ENCODE measurements around the gene ETNK2.

DNA sequence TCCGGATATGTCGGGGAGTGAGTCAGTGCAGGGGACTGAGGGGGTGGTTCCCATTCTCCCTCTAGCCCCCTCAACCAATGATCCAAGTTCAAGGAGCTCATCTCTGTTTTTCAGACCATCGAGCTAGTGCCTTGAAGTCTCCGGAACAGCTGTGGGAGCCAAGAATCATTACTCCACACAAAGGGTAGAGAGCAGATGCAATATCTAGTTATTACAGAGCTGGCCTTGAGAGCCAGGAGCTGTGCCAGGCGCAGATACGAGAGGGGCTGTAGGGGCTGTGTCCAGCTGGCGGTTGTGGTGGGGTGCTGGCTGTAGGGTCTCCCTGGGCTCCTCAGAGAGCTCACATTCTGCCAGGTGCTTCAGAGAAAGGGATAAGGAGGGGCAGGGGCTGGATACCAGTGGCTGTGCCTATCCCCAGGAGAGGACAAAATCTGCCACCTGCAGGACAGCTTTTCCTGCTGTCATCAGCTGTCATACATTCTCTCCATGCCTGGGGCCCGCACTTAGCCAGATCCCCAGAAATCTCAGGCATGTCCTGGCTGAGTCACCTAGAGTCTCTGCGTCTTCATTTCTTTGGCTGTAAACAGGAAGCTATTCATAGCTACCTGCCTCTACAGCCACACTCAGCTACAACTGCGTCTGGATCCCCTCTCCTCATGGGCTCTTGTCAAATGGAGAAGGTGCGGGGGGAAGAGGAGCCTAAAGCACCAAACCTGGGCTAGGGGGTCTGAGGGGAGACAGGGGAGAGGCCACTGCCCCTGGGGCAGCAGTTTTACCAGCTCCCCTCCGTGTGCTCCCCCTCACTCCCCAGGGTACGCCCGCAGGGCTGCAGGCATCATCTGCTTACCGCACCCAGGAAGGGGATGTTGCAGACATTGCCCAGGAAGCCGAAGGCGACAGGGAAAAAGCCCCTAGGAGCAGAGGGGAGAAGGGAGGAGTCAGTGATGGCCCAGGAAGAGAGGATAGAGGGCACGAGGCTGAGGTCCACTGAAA is 46.8 kb upstream of the ETNK2 start:
- TF ChIP-seq POLR2A (IDR thresholded peaks at IDR 0.05; ENCODE audit: low read length) (no peak), MYC (IDR thresholded peaks at IDR 0.05; ENCODE audit: borderline replicate concordance, low read length) (no peak), RAD21 (conservative IDR thresholded peaks at IDR 0.05 in 1 of 2, IDR thresholded peaks at IDR 0.05 in 1 of 2) (peak; percentile 16 to 34; a peak in 3 of 5 replicates), CBX2 (IDR thresholded peaks at IDR 0.05; ENCODE audit: borderline replicate concordance, low read depth) (no peak), POLR2AphosphoS2 (conservative IDR thresholded peaks at IDR 0.05; ENCODE audit: low read length) (no peak), EP300 (IDR thresholded peaks at IDR 0.05) (no peak), HDAC2 (IDR thresholded peaks at IDR 0.05) (no peak), HOXA7 (CRISPR knock-in tag; IDR thresholded peaks at IDR 0.05) (no peak)
- TF ChIP-seq, protein P1, sequence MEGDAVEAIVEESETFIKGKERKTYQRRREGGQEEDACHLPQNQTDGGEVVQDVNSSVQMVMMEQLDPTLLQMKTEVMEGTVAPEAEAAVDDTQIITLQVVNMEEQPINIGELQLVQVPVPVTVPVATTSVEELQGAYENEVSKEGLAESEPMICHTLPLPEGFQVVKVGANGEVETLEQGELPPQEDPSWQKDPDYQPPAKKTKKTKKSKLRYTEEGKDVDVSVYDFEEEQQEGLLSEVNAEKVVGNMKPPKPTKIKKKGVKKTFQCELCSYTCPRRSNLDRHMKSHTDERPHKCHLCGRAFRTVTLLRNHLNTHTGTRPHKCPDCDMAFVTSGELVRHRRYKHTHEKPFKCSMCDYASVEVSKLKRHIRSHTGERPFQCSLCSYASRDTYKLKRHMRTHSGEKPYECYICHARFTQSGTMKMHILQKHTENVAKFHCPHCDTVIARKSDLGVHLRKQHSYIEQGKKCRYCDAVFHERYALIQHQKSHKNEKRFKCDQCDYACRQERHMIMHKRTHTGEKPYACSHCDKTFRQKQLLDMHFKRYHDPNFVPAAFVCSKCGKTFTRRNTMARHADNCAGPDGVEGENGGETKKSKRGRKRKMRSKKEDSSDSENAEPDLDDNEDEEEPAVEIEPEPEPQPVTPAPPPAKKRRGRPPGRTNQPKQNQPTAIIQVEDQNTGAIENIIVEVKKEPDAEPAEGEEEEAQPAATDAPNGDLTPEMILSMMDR (IDR thresholded peaks at IDR 0.05), result peak; percentile 12; the same call in 1 of the 3 replicates
- TF ChIP-seq, protein P2, sequence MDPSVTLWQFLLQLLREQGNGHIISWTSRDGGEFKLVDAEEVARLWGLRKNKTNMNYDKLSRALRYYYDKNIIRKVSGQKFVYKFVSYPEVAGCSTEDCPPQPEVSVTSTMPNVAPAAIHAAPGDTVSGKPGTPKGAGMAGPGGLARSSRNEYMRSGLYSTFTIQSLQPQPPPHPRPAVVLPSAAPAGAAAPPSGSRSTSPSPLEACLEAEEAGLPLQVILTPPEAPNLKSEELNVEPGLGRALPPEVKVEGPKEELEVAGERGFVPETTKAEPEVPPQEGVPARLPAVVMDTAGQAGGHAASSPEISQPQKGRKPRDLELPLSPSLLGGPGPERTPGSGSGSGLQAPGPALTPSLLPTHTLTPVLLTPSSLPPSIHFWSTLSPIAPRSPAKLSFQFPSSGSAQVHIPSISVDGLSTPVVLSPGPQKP (IDR thresholded peaks at IDR 0.05; ENCODE audit: low read depth, low read length), result no peak
- TF ChIP-seq, protein P3, sequence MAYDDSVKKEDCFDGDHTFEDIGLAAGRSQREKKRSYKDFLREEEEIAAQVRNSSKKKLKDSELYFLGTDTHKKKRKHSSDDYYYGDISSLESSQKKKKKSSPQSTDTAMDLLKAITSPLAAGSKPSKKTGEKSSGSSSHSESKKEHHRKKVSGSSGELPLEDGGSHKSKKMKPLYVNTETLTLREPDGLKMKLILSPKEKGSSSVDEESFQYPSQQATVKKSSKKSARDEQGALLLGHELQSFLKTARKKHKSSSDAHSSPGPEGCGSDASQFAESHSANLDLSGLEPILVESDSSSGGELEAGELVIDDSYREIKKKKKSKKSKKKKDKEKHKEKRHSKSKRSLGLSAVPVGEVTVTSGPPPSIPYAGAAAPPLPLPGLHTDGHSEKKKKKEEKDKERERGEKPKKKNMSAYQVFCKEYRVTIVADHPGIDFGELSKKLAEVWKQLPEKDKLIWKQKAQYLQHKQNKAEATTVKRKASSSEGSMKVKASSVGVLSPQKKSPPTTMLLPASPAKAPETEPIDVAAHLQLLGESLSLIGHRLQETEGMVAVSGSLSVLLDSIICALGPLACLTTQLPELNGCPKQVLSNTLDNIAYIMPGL (CRISPR knock-in tag; IDR thresholded peaks at IDR 0.05; ENCODE audit: borderline replicate concordance), result no peak

Measured in A549 (cell line).